HT-29 (cell line): ENCODE results near the gene PCSK4. TPM values are rescaled to one million over a fixed set of nuclear protein-coding genes. Genes with fewer than 3 reads are reported as not detected.
A peak's percentile ranks its signal among the peaks of the same experiment; 100 is the strongest.
"Not testable (repeated sequence)": the region's sequence is repeated elsewhere in the genome, so short reads cannot be mapped to it uniquely, and the experiment has no call there.

ENCODE experiments used
- DNase-seq: peaks from one replicate; pipeline ENCODE4 v3.0.0-alpha.2; 2015; ENCODE audit warnings: low spot score
- total RNA-seq: library from RNA; depleted of rRNA; stranded (reverse); fragments of >200 nt; shearing (Covaris generic); gene quantifications from 2 replicates; pipeline ENCODE4 v1.2.3, GENCODE V29; 2014

The PCSK4 gene
- total RNA-seq, 1 experiment from 2014 or later: 2.1 TPM

GRCh38 chr19:1522061-1522460 is 31.9 kb upstream of the PCSK4 start:
- DNase-seq: no peak

GRCh38 chr19:1521636-1522035 is 31.5 kb upstream of the PCSK4 start:
- no peak for DNase-seq

GRCh38 chr19:1520203-1520780 is 30.1 kb upstream of the PCSK4 start:
- no peak for DNase-seq

GRCh38 chr19:1519802-1520201 is 29.7 kb upstream of the PCSK4 start:
- not testable (repeated sequence) for DNase-seq

GRCh38 chr19:1518471-1518870 is 28.3 kb upstream of the PCSK4 start:
- no peak for DNase-seq

GRCh38 chr19:1516395-1516753 is 26.2 kb upstream of the PCSK4 start:
- DNase-seq: no peak

- no peak for DNase-seq
Measured at GRCh38 chr19:1514986-1515721, 25.0 kb upstream of the PCSK4 start.

GRCh38 chr19:1514295-1514661 is 24.1 kb upstream of the PCSK4 start:
- DNase-seq: no peak

- peak; percentile 53 for DNase-seq
Measured at GRCh38 chr19:1513499-1514294, 23.5 kb upstream of the PCSK4 start.

- DNase-seq: peak; percentile 44
Measured at GRCh38 chr19:1512671-1513498, 22.7 kb upstream of the PCSK4 start, which contains the start of gene ADAMTSL5. Gene ADAMTSL5 (minus strand): TSS chr19:1513019. CDS start chr19:1510943, 2,076 bp downstream.

GRCh38 chr19:1511318-1512317 is 21.5 kb upstream of the PCSK4 start:
- no peak for DNase-seq

- DNase-seq: no peak
Measured at GRCh38 chr19:1510807-1511206, 20.7 kb upstream of the PCSK4 start.

GRCh38 chr19:1510442-1510806 is 20.3 kb upstream of the PCSK4 start:
- no peak for DNase-seq

GRCh38 chr19:1509602-1510441 is 19.7 kb upstream of the PCSK4 start:
- DNase-seq: no peak

- DNase-seq: no peak
Measured at GRCh38 chr19:1508507-1508856, 18.3 kb upstream of the PCSK4 start.

GRCh38 chr19:1507763-1508506 is 17.8 kb upstream of the PCSK4 start:
- peak; percentile 89 for DNase-seq

- DNase-seq: no peak
Measured at GRCh38 chr19:1507192-1507660, 17.1 kb upstream of the PCSK4 start.

GRCh38 chr19:1505991-1506881 is 16.1 kb upstream of the PCSK4 start:
- DNase-seq: no peak
